K562 (cell line): ENCODE results near the gene KRTAP16-1. TPM values are rescaled to one million over a fixed set of nuclear protein-coding genes. Genes with fewer than 3 reads are reported as not detected.

Source experiments
- ATAC-seq: fragments of 200-7000 bp; cut with Tn5 transposase; 3 replicates; pipeline ENCODE4 v1.9.1; 2020; ENCODE audit warnings: moderate library complexity
- BruUV-seq: library from RNA; stranded (reverse); fragments of 400-500 nt; replicated peaks from 2 replicates; lab custom pipeline; 2021; lab: Mats Ljungman, UMichigan
- CTCF ChIA-PET: fragments of 300-600 bp; formaldehyde crosslinking; extraction: SDS; loops from one replicate; lab custom pipeline; 2021; ENCODE audit warnings: low intra/inter-chr PET ratio; lab: Yijun Ruan, JAX
- POLR2A ChIA-PET: fragments of 300-600, 350-650 bp; sonication (Branson Sonifier 250); formaldehyde crosslinking; extraction: SDS; loops from one replicate; lab custom pipeline; 2021; ENCODE audit warnings: antibody characterized with exemption, inconsistent platforms; lab: Yijun Ruan, JAX
- DNase-seq, 4 experiments: peaks; one replicate each; pipeline versions ENCODE4 v3.0.0 to v3.0.0-alpha.2; 2011 to 2018; ENCODE audit warnings: low spot score in 3 of 4, mixed read lengths in 3 of 4; ENCODE audit errors: extremely low read depth in 1 of 4
- FAIRE-seq: peaks from 2 replicates; lab custom pipeline; 2011; peaks lifted over from hg19 to GRCh38; lab: Jason Lieb, UNC
- H2AFZ ChIP-seq: 2 replicates; pipeline ENCODE4 v1.6.0; 2011; ENCODE audit warnings: low read depth, low read length, control low read depth, inconsistent platforms
- H3K27ac ChIP-seq: fragments of 200-600 bp; 3 replicates; pipeline ENCODE4 v1.8.0; 2011; ENCODE audit warnings: low read depth, mild to moderate bottlenecking, control low read depth, inconsistent platforms, low read length, moderate library complexity, mixed read lengths; ENCODE audit errors: extremely low read depth
- H3K27me3 ChIP-seq, 2 experiments: fragments of 300-600 bp in 1 of 2; 2 replicates in 1 of 2; 3 replicates in 1 of 2; pipeline versions ENCODE4 v1.6.0 to v1.8.0; 2011; ENCODE audit warnings: inconsistent platforms in 2 of 2, low read length in 2 of 2, mild to moderate bottlenecking in 1 of 2, mixed read lengths in 1 of 2, moderate library complexity in 1 of 2; ENCODE audit not compliant: control insufficient read depth in 2 of 2, insufficient read depth in 2 of 2
- H3K36me3 ChIP-seq: fragments of 300-600 bp; 3 replicates; pipeline ENCODE4 v1.8.0; 2011; ENCODE audit warnings: mild to moderate bottlenecking, low read length, inconsistent platforms; ENCODE audit not compliant: control insufficient read depth, insufficient read depth
- H3K4me1 ChIP-seq, 2 experiments: fragments of 200-600 bp in 1 of 2; replicated peaks in 1 of 2; 2 replicates in 1 of 2; 3 replicates in 1 of 2; pipeline versions ENCODE4 v1.5.1 to v1.8.0; 2011; ENCODE audit warnings: inconsistent platforms in 2 of 2, low read length in 2 of 2, mild to moderate bottlenecking in 1 of 2, mixed read lengths in 1 of 2, moderate library complexity in 1 of 2; ENCODE audit not compliant: control insufficient read depth in 2 of 2, insufficient read depth in 2 of 2
- H3K4me2 ChIP-seq: 2 replicates; pipeline ENCODE4 v1.6.1; 2011; ENCODE audit warnings: low read length, control low read depth, inconsistent platforms, mixed read lengths; ENCODE audit not compliant: insufficient read depth
- H3K4me3 ChIP-seq: fragments of 200-600 bp; sonication (generic), shearing (Covaris generic); 2 replicates; pipeline ENCODE4 v1.5.1; 2016; ENCODE audit warnings: control low read depth, inconsistent platforms
- H3K79me2 ChIP-seq: fragments of 200-600 bp; 3 replicates; pipeline ENCODE4 v1.8.0; 2011; ENCODE audit warnings: low read length, inconsistent platforms; ENCODE audit not compliant: control insufficient read depth, insufficient read depth
- H3K9ac ChIP-seq, 2 experiments: 2 replicates each; pipeline versions ENCODE4 v1.6.0 to v1.6.1; 2011; ENCODE audit warnings: low read depth in 2 of 2, low read length in 2 of 2, control low read depth in 1 of 2, inconsistent platforms in 1 of 2, mild to moderate bottlenecking in 1 of 2, mixed read lengths in 1 of 2; ENCODE audit not compliant: insufficient read depth in 1 of 2
- H3K9me1 ChIP-seq: one replicate; pipeline ENCODE4 v1.6.0; 2011; ENCODE audit warnings: inconsistent platforms, mild to moderate bottlenecking, low read length, moderate library complexity; ENCODE audit not compliant: control insufficient read depth, insufficient read depth
- H3K9me3 ChIP-seq: replicated peaks from 2 replicates; pipeline ENCODE4 v1.5.1; 2011; ENCODE audit warnings: low read depth, low read length, inconsistent platforms; ENCODE audit not compliant: control insufficient read depth, insufficient read depth
- H4K20me1 ChIP-seq: replicated peaks from 2 replicates; pipeline ENCODE4 v1.6.1; 2011; ENCODE audit warnings: low read length, inconsistent platforms, mixed read lengths; ENCODE audit not compliant: control insufficient read depth, insufficient read depth
- HDAC8 ChIP-seq: fragments of 450-650 bp; IDR thresholded peaks from 2 replicates; pipeline ENCODE4 v1.6.1; 2016; ENCODE audit warnings: mild to moderate bottlenecking, missing genetic modification characterization, moderate library complexity, missing compliant biosample characterization
- PHTF2 ChIP-seq: fragments of 250-450 bp; sonication (Bioruptor Pico); IDR thresholded peaks from 2 replicates; pipeline ENCODE4 v1.5.0; 2021; ENCODE audit warnings: mild to moderate bottlenecking
- RFX1 ChIP-seq: fragments of 450-650 bp; IDR thresholded peaks from 2 replicates; pipeline ENCODE4 v1.6.1; 2016; ENCODE audit warnings: mild to moderate bottlenecking, moderate library complexity
- USF1 ChIP-seq: sonication (generic); formaldehyde crosslinking; IDR thresholded peaks from 2 replicates; pipeline ENCODE4 v1.9.0; 2022; ENCODE audit warnings: mild to moderate bottlenecking, missing genetic modification reagents
- ZNF232 ChIP-seq: sonication (generic); formaldehyde crosslinking; IDR thresholded peaks from 2 replicates; pipeline ENCODE4 v1.8.0; 2022; ENCODE audit warnings: mild to moderate bottlenecking, missing genetic modification reagents
- ZNF408 ChIP-seq: fragments of 250-450 bp; sonication (Bioruptor Pico); IDR thresholded peaks from 2 replicates; pipeline ENCODE4 v1.4.0; 2020; ENCODE audit warnings: low read depth, mild to moderate bottlenecking, moderate library complexity
- WGBS: fragments of 100-300 bp; shearing (Covaris generic); methylation state at CpG from one replicate; pipeline ENCODE4 v1.1.6; 2016; ENCODE audit warnings: low coverage, mixed read lengths; ENCODE audit not compliant: insufficient coverage; ENCODE audit errors: missing lambda C conversion rate; 5-methylcytosine and 5-hydroxymethylcytosine counted together
- in situ Hi-C: fragments of 300-500 bp; cut with MboI; formaldehyde crosslinking; loops from 4 replicates; pipeline ENCODE4 v1.15.0; 2018; ENCODE audit warnings: inconsistent platforms, mixed read lengths
- intact Hi-C: fragments of 100-400 bp; cut with micrococcal nuclease; formaldehyde crosslinking; loops from 2 replicates; pipeline ENCODE4 v1.14.2; 2022
- polyA plus RNA-seq, 8 experiments: library from polyadenylated mRNA; depleted of rRNA in 4 of 8; stranded (reverse) in 5 of 8; unstranded in 3 of 8; fragments of >200 nt; fragmentation: Nextera tagmentation in 2 of 8; fragmentation: Illumina TruSeq in 1 of 8; extraction: Ambion mirVana in 2 of 8; extraction: Trizol in 1 of 8; gene quantifications; 2 replicates each; pipeline versions ENCODE4 v1.2.1 to v1.2.3, GENCODE V29; 2011 to 2014; ENCODE audit warnings: inconsistent platforms in 1 of 8, missing spikeins in 1 of 8
- total RNA-seq, 7 experiments: library from RNA; depleted of rRNA in 6 of 7; stranded (reverse); fragments of >200 nt in 6 of 7; fragmentation: Illumina TruSeq in 2 of 7; extraction: Trizol in 2 of 7; gene quantifications; 2 replicates each; pipeline versions ENCODE4 v1.2.1 to v1.2.3, GENCODE V29; 2011 to 2021; ENCODE audit warnings: low replicate concordance in 1 of 7

Gene KRTAP16-1
- total and polyA plus RNA-seq, 9 of the 15 experiments (the other 6 are each of a cell fraction or from before 2014, with no cell fraction given) = not detected

- H3K79me2 ChIP-seq = no peaks in the 10 kb centered on the region
- ATAC-seq (no peak), DNase-seq (no peak), FAIRE-seq (no peak)
- no peak overlapping the region; a peak in 1 of 4 replicates for H3K9ac ChIP-seq
- no peaks in the 10 kb centered on the region for H3K4me1 ChIP-seq
- in situ Hi-C loops (no loop called here), intact Hi-C loops (no loop called here)
- no TSS peak for BruUV-seq
- no peaks in the 10 kb centered on the region for H3K9me1 ChIP-seq
- TF ChIP-seq USF1 (CRISPR knock-in tag) (no peak), PHTF2 (CRISPR knock-in tag) (no peak), RFX1 (no peak), HDAC8 (tag) (no peak), ZNF408 (CRISPR knock-in tag) (no peak), ZNF232 (CRISPR knock-in tag) (no peak)
- CTCF ChIA-PET = no interaction called here
- H3K27me3 ChIP-seq = peaks cover 0 to 12% of the 10 kb centered on the region in 2 experiments; a peak in 1 of 5 replicates
- 3% methylated on average over 3 of the region's 3 CpGs for WGBS
- H3K27ac ChIP-seq = no peak overlapping the region
- H3K4me3 ChIP-seq = no peak overlapping the region
- no peak overlapping the region for H3K4me2 ChIP-seq
- H2AFZ ChIP-seq = no peak overlapping the region
- no peaks in the 10 kb centered on the region for H3K36me3 ChIP-seq
- H4K20me1 ChIP-seq = no peaks in the 10 kb centered on the region
- POLR2A ChIA-PET = interaction anchor here (0.7 kb wide), 1 partner anchor 206 kb away, joined by 3 read pairs; no protein-coding TSS in a partner anchor
- H3K9me3 ChIP-seq = no peaks in the 10 kb centered on the region
Measured at GRCh38 chr17:41333836-41334235, 24.7 kb upstream of the KRTAP16-1 start.
